Spleen (tissue), 7 donors: ENCODE measurements around the gene RNASE13.

Source experiments
- POLR2A ChIP-seq, 3 donors: fragments of 450-650 bp; IDR thresholded peaks; one replicate each; pipeline ENCODE4 v1.5.1; 2017; ENCODE audit warnings: antibody characterized with exemption in 3 of 3, mild to moderate bottlenecking in 1 of 3
- POLR2AphosphoS5 ChIP-seq, 3 donors: sonication (generic); formaldehyde crosslinking; IDR thresholded peaks; one replicate each; pipeline ENCODE4 v1.5.1; 2017; ENCODE audit warnings: antibody characterized with exemption in 3 of 3
- TF ChIP-seq, protein P1 (sequence below), 11 experiments: fragments of 200-600 bp in 7 of 11; fragments of 450-650 bp in 4 of 11; sonication (generic) in 4 of 11; IDR thresholded peaks in 8 of 11; conservative IDR thresholded peaks in 3 of 11; 1 replicate in 7 of 11; 2 replicates in 4 of 11; pipeline versions ENCODE4 v1.4.0 to v1.8.0; 2016 to 2021; ENCODE audit warnings: antibody characterized with exemption in 11 of 11, inconsistent platforms in 4 of 11, mild to moderate bottlenecking in 1 of 11
- donor health status: DM: no; HTN: no; CAD: no; lungs with moderate emphysema.
- donor health status: DM: no; HTN: no; CAD: no.
- donor health status: DM: no; HTN: no; CAD: no.

DNA sequence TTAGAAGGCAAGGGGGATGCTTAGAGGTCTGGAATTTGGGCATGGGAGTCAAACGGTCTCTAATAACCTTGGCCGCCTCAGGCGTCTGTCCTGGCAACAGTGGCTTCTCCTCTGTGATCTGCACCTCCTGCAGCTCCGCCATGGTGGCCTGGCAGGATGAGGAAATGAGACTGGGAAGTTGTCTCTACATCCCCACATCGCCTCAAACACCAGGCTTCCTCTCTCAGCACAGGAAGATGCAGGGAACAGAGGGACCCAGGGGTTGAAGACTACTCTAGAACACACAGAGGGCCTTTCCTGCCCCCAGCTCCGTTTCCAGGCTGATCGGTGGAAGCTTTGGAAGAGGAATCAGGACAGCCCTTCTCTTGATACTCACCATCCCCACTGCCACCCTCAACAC is 11.4 kb downstream of the RNASE13 start:
- TF ChIP-seq, protein P1, sequence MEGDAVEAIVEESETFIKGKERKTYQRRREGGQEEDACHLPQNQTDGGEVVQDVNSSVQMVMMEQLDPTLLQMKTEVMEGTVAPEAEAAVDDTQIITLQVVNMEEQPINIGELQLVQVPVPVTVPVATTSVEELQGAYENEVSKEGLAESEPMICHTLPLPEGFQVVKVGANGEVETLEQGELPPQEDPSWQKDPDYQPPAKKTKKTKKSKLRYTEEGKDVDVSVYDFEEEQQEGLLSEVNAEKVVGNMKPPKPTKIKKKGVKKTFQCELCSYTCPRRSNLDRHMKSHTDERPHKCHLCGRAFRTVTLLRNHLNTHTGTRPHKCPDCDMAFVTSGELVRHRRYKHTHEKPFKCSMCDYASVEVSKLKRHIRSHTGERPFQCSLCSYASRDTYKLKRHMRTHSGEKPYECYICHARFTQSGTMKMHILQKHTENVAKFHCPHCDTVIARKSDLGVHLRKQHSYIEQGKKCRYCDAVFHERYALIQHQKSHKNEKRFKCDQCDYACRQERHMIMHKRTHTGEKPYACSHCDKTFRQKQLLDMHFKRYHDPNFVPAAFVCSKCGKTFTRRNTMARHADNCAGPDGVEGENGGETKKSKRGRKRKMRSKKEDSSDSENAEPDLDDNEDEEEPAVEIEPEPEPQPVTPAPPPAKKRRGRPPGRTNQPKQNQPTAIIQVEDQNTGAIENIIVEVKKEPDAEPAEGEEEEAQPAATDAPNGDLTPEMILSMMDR (IDR thresholded peaks at IDR 0.05 in 8 of 11, conservative IDR thresholded peaks at IDR 0.05 in 3 of 11), result no peak
- no peak for TF ChIP-seq POLR2A (IDR thresholded peaks at IDR 0.05)
- peak in 2 of 3 donors; percentile 57 to 77 for TF ChIP-seq POLR2AphosphoS5 (IDR thresholded peaks at IDR 0.05)
